Astrocyte (in vitro differentiated cells and primary cell): Measurements from ENCODE around the gene LIMK1.

Experiments used
- CTCF ChIP-seq: IDR thresholded peaks from 2 replicates; pipeline ENCODE4 v1.5.1; 2011; ENCODE audit warnings: low read depth, mild to moderate bottlenecking, inconsistent platforms, low read length, moderate library complexity; ENCODE audit not compliant: insufficient read depth
- EZH2 ChIP-seq: IDR thresholded peaks from 2 replicates; pipeline ENCODE4 v1.6.1; 2012; ENCODE audit warnings: mild to moderate bottlenecking, low read length, inconsistent platforms; ENCODE audit not compliant: insufficient read depth

GRCh38 chr7:74044366-74045350 lies 38.9 kb upstream of the LIMK1 start:
- TF ChIP-seq EZH2 (no peak), CTCF (no peak)
